AG09319 (cell line): ENCODE results near the gene SYNE1.
A peak's percentile ranks its signal among the peaks of the same experiment; 100 is the strongest.

Experiments used
- DNase-seq: peaks from one replicate; pipeline ENCODE4 v3.0.0-alpha.2; 2010; ENCODE audit warnings: low read depth; ENCODE audit errors: extremely low read depth
- CTCF ChIP-seq: IDR thresholded peaks from 2 replicates; pipeline ENCODE4 v1.5.1; 2011; ENCODE audit warnings: low read depth, mild to moderate bottlenecking, inconsistent platforms, low read length, moderate library complexity

The SYNE1 gene

GRCh38 chr6:152295346-152295745 lies 341.8 kb downstream of the SYNE1 start:
- no peak for TF ChIP-seq CTCF
- DNase-seq = peak; percentile 78

- DNase-seq = no peak
- TF ChIP-seq CTCF = no peak
Observed at GRCh38 chr6:152293404-152293803, 343.8 kb downstream of the SYNE1 start.

DNA sequence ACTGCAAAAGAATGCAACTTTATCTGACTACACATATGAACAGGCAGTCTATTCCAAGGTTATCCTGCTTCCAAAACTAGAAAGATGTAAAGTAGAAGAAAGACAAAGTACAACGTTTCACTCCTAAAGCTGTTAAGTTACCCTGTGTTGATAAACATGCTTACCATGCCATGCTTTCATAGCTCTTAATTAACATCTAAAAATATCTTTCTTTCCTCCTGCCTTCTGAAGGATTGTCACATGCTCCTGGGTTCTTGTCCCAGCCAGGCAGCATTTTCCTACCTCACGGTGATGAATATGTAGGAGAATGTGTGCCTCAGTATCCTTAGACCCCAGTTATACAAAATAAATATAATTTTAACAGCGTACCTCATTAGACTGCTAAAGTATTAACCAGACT lies 344.6 kb downstream of the SYNE1 start:
- no peak for DNase-seq
- TF ChIP-seq CTCF = no peak

DNA sequence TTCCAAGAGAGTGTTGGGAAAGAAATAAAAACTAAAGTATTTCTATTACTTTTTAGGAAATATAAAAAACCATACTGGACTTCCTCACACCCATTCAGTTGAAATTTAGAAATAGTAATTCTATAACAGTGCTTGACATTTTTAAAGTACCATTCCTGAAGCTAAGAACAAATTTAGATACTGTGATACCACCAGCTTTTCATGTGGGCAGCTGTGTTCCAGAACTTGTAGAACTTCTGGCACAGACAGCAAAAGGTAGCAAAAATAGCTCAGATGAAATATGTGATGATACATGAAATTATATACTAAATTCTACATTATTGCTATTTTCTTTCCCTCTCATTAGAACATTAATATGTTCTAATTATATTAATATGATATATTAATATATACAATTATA lies 346.5 kb downstream of the SYNE1 start:
- no peak for TF ChIP-seq CTCF
- no peak for DNase-seq

- DNase-seq = no peak
- no peak for TF ChIP-seq CTCF
Observed at GRCh38 chr6:152277826-152278329, 359.3 kb downstream of the SYNE1 start.

DNA sequence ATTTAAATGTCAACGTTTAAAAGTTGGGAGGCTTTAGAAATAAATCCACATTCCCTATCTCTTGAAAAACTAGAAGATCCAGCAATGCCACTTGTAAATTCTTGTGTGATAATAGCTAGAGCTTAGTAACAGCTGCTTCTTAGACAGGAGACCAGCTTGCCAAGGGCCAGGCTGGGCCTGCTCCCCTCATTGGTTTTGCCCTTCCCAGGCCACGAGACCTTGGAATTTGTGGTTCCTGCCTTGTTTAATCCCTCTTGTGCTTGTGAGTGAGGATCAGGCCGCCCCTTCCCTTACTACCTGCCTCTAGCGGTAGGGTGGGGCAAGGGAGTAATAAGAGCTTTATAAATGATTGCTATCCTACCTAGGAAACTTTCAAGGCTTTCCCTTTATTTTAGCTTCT lies 363.5 kb downstream of the SYNE1 start:
- no peak for DNase-seq
- TF ChIP-seq CTCF = no peak

GRCh38 chr6:152273002-152273401 lies 364.2 kb downstream of the SYNE1 start:
- no peak for TF ChIP-seq CTCF
- no peak for DNase-seq
